Cerebellar cortex (tissue), 1 donor: Measurements from ENCODE around the gene SYNPO2.
"Not testable (repeated sequence)": the region's sequence is repeated elsewhere in the genome, so short reads cannot be mapped to it uniquely, and the experiment has no call there.

Experiments used
- DNase-seq: peaks from one replicate; pipeline ENCODE4 v3.0.0-alpha.2; 2015; ENCODE audit warnings: low spot score

Gene SYNPO2

GRCh38 chr4:118888666-118889311 is at the start of gene SYNPO2:
Gene SYNPO2, plus strand, starts transcription at chr4:118888854. Its CDS starts 183 bp downstream, at chr4:118889037.
- DNase-seq = peak; percentile 40

- no peak for DNase-seq
Measured at GRCh38 chr4:118839221-118839927, 49.3 kb upstream of the SYNPO2 start.

- DNase-seq = no peak
Measured at GRCh38 chr4:118842055-118842454, 46.6 kb upstream of the SYNPO2 start.

- DNase-seq = no peak
Measured at GRCh38 chr4:118843237-118843636, 45.4 kb upstream of the SYNPO2 start.

- DNase-seq = no peak
Measured at GRCh38 chr4:118845552-118846050, 43.1 kb upstream of the SYNPO2 start.

- DNase-seq = no peak
Measured at GRCh38 chr4:118846979-118847378, 41.7 kb upstream of the SYNPO2 start.

- DNase-seq = no peak
Measured at GRCh38 chr4:118848242-118848641, 40.4 kb upstream of the SYNPO2 start.

GRCh38 chr4:118848901-118849300 is 39.8 kb upstream of the SYNPO2 start:
- no peak for DNase-seq

GRCh38 chr4:118849867-118850487 is 38.7 kb upstream of the SYNPO2 start:
- DNase-seq = no peak

GRCh38 chr4:118850488-118851173 is 38.0 kb upstream of the SYNPO2 start:
- DNase-seq = no peak

GRCh38 chr4:118857760-118858159 is 30.9 kb upstream of the SYNPO2 start:
- no peak for DNase-seq

GRCh38 chr4:118858779-118859178 is 29.9 kb upstream of the SYNPO2 start:
- DNase-seq = no peak

GRCh38 chr4:118865091-118865708 is 23.5 kb upstream of the SYNPO2 start:
- DNase-seq = peak; percentile 75

- DNase-seq = no peak
Measured at GRCh38 chr4:118866442-118866841, 22.2 kb upstream of the SYNPO2 start.

- DNase-seq = no peak
Measured at GRCh38 chr4:118867311-118868067, 21.2 kb upstream of the SYNPO2 start.

GRCh38 chr4:118869808-118870342 is 18.8 kb upstream of the SYNPO2 start:
- DNase-seq = no peak

- no peak for DNase-seq
Measured at GRCh38 chr4:118872181-118872580, 16.5 kb upstream of the SYNPO2 start.

- DNase-seq = no peak
Measured at GRCh38 chr4:118877797-118878196, 10.9 kb upstream of the SYNPO2 start.

- not testable (repeated sequence) for DNase-seq
Measured at GRCh38 chr4:118878507-118878906, 10.1 kb upstream of the SYNPO2 start.

GRCh38 chr4:118879409-118879808 is 9.2 kb upstream of the SYNPO2 start:
- DNase-seq = no peak
